ENCODE measurements around the gene CPTP.

DNA sequence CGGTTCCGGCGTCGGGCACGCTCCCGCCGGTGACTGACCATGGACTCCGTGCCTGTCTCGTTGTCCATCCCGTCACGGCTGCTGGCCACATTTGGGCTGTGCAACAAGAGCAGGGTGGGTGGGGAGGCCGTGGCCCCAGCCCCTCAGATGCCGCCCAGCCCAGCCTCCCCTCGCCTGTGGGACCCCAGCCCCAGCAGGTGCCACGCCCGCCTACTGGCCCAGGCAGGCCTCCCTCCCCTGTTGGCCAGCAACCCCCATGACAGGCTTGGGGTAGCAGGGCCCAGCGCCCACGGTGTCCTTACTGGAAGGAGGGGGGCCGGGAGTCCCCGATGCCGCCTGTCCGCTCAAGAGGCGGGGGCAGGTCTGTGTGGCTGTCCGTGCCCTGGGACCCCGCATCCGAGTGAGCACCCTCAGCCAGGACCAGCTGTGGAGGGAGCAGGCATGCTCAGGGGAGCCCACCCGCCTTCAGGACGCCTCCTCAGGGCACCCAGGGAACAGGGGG, 17.5 kb downstream of the CPTP start:
- TF ChIP-seq, protein P1, sequence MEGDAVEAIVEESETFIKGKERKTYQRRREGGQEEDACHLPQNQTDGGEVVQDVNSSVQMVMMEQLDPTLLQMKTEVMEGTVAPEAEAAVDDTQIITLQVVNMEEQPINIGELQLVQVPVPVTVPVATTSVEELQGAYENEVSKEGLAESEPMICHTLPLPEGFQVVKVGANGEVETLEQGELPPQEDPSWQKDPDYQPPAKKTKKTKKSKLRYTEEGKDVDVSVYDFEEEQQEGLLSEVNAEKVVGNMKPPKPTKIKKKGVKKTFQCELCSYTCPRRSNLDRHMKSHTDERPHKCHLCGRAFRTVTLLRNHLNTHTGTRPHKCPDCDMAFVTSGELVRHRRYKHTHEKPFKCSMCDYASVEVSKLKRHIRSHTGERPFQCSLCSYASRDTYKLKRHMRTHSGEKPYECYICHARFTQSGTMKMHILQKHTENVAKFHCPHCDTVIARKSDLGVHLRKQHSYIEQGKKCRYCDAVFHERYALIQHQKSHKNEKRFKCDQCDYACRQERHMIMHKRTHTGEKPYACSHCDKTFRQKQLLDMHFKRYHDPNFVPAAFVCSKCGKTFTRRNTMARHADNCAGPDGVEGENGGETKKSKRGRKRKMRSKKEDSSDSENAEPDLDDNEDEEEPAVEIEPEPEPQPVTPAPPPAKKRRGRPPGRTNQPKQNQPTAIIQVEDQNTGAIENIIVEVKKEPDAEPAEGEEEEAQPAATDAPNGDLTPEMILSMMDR (conservative IDR thresholded peaks at IDR 0.05 in 1 of 2, IDR thresholded peaks at IDR 0.05 in 1 of 2; ENCODE audit: extremely low read depth in 1 of 2, insufficient read depth in 1 of 2, low read depth in 1 of 2, low read length in 2 of 2): no peak
- no peak for TF ChIP-seq EZH2 (IDR thresholded peaks at IDR 0.05; ENCODE audit: borderline replicate concordance, low read length)

Data from mammary epithelial cell (primary cell).